Measurements from ENCODE around the gene ERO1B.

ERO1B gene

DNA sequence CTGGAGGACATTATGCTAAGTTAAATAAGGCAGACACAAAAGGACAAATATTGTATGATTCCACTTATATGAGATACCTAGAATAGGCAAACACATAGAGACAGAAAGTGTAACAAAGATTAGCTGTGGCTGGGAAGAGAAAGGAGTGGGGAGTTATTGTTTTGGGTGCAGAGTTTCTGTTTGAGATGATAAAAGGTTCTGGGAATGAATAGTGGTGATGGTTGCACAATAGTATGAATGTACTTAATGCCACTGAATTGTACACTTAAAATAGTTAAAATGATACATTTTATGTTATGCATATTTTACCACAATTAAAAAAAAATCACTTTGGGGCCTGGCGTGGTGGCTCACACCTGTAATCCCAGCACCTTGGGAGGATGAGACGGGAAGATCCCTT lies 21.2 kb upstream of the ERO1B start:
- no peaks in the 10 kb centered on the region for H3K9me2 ChIP-seq (ENCODE audit: low read depth, low read length)
- H3F3A ChIP-seq (ENCODE audit: insufficient read depth, low read length) = no peaks in the 10 kb centered on the region
- H3K27ac ChIP-seq (ENCODE audit: low read depth, low read length, poor library complexity, severe bottlenecking) = no peak overlapping the region
- TF ChIP-seq EZH2 (IDR thresholded peaks at IDR 0.05; ENCODE audit: borderline replicate concordance, low read length) = no peak
- TF ChIP-seq, protein P1, sequence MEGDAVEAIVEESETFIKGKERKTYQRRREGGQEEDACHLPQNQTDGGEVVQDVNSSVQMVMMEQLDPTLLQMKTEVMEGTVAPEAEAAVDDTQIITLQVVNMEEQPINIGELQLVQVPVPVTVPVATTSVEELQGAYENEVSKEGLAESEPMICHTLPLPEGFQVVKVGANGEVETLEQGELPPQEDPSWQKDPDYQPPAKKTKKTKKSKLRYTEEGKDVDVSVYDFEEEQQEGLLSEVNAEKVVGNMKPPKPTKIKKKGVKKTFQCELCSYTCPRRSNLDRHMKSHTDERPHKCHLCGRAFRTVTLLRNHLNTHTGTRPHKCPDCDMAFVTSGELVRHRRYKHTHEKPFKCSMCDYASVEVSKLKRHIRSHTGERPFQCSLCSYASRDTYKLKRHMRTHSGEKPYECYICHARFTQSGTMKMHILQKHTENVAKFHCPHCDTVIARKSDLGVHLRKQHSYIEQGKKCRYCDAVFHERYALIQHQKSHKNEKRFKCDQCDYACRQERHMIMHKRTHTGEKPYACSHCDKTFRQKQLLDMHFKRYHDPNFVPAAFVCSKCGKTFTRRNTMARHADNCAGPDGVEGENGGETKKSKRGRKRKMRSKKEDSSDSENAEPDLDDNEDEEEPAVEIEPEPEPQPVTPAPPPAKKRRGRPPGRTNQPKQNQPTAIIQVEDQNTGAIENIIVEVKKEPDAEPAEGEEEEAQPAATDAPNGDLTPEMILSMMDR (IDR thresholded peaks at IDR 0.05; ENCODE audit: low read length) = no peak
- no peaks in the 10 kb centered on the region for H3K79me2 ChIP-seq (ENCODE audit: insufficient read depth, low read length)
- no peak overlapping the region for H3K4me2 ChIP-seq (ENCODE audit: low read length)
- no peak overlapping the region for H3K4me3 ChIP-seq (ENCODE audit: low read depth, low read length, poor library complexity, severe bottlenecking)
- no peaks in the 10 kb centered on the region for H3K4me1 ChIP-seq (ENCODE audit: insufficient read depth, low read length, severe bottlenecking)
- no peaks in the 10 kb centered on the region for H3K27me3 ChIP-seq (ENCODE audit: insufficient read depth, low read length)
- H3K9me3 ChIP-seq (ENCODE audit: low read length) = no peaks in the 10 kb centered on the region
- no peak overlapping the region for H3K9ac ChIP-seq (ENCODE audit: low read length)
- no peak overlapping the region for H2AFZ ChIP-seq (ENCODE audit: low read length)
- no peaks in the 10 kb centered on the region for H4K20me1 ChIP-seq (ENCODE audit: insufficient read depth, low read length)
- no peaks in the 10 kb centered on the region for H3K36me3 ChIP-seq (ENCODE audit: insufficient read depth, low read length)

DNA sequence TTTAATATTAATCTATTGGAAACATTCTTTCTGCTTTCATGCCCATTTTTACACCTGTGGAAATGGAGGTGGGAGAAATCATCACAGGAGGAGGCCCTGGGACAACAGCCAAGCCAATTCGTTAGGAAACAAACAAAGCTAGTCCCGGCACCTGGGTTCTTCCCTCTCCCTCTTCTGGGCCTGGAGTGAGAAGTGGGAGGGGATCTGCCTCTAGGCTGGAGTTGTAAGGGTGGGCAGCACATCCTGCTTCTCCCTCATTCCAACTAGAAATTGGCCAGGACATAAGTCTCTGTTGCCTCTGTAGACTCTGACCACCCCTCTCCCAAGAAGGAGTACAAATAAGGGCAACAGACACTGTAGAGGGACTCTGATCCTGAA lies 20.2 kb upstream of the ERO1B start:
- Histone ChIP-seq H3K79me2 (ENCODE audit: insufficient read depth, low read length) (no peaks in the 10 kb centered on the region), H3K27me3 (ENCODE audit: insufficient read depth, low read length) (no peaks in the 10 kb centered on the region), H3K9me3 (ENCODE audit: low read length) (no peaks in the 10 kb centered on the region), H3K4me3 (ENCODE audit: low read depth, low read length, poor library complexity, severe bottlenecking) (no peak overlapping the region), H3F3A (ENCODE audit: insufficient read depth, low read length) (no peaks in the 10 kb centered on the region), H3K9ac (ENCODE audit: low read length) (no peak overlapping the region), H4K20me1 (ENCODE audit: insufficient read depth, low read length) (no peaks in the 10 kb centered on the region), H3K9me2 (ENCODE audit: low read depth, low read length) (no peaks in the 10 kb centered on the region), H2AFZ (ENCODE audit: low read length) (no peak overlapping the region), H3K4me2 (ENCODE audit: low read length) (no peak overlapping the region), H3K27ac (ENCODE audit: low read depth, low read length, poor library complexity, severe bottlenecking) (no peak overlapping the region), H3K4me1 (ENCODE audit: insufficient read depth, low read length, severe bottlenecking) (no peaks in the 10 kb centered on the region), H3K36me3 (ENCODE audit: insufficient read depth, low read length) (no peaks in the 10 kb centered on the region)
- TF ChIP-seq EZH2 (IDR thresholded peaks at IDR 0.05; ENCODE audit: borderline replicate concordance, low read length) = no peak
- TF ChIP-seq, protein P1 (IDR thresholded peaks at IDR 0.05; ENCODE audit: low read length) = no peak

DNA sequence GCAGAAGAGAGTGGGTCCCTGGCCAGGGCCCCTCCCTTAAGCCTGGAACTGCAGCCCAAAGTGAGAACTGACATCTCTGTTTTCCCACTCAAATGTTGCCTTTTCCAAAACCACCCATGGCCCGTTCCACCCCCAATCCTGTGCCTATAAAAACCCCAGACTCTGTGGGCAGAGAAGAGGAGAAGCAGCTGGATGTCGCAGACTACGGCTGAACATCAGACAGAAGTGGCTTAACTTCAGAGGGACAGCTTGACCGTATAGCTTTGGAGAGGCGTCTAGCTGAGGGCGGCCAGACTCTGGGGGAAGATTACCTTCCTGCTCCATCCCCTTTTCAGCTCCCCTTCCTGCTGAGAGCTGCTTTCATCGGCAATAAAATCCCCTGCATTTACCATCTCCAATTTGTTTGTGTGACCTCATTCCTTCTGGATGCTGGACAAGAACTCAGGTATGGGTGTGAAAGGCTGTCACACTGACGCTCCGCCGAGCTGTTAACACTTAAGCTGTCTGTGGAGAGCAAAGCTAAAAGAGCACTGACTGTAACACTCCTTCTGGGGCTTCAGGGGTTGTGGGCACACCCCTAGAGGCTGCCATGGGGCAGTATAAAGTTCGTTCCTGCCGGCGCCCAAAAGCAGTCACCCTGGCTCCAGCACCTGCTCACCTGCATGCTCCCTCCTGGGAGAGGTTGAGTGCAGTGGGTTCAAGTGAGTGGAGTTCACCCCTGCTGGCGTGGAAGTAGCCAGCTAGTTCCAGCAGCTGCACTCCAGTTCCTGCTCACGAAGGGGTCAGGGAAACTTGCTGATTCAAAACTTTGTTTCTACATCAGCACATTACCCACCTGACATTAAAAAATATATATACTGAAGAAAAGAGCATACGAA lies 19.6 kb upstream of the ERO1B start:
- Histone ChIP-seq H3K9me3 (ENCODE audit: low read length) (no peaks in the 10 kb centered on the region), H3K36me3 (ENCODE audit: insufficient read depth, low read length) (no peaks in the 10 kb centered on the region), H3K9me2 (ENCODE audit: low read depth, low read length) (no peaks in the 10 kb centered on the region), H3K9ac (ENCODE audit: low read length) (no peak overlapping the region), H3K27ac (ENCODE audit: low read depth, low read length, poor library complexity, severe bottlenecking) (no peak overlapping the region), H3F3A (ENCODE audit: insufficient read depth, low read length) (no peaks in the 10 kb centered on the region), H3K4me3 (ENCODE audit: low read depth, low read length, poor library complexity, severe bottlenecking) (no peak overlapping the region), H3K79me2 (ENCODE audit: insufficient read depth, low read length) (no peaks in the 10 kb centered on the region), H3K27me3 (ENCODE audit: insufficient read depth, low read length) (no peaks in the 10 kb centered on the region), H3K4me2 (ENCODE audit: low read length) (no peak overlapping the region), H2AFZ (ENCODE audit: low read length) (no peak overlapping the region), H3K4me1 (ENCODE audit: insufficient read depth, low read length, severe bottlenecking) (no peaks in the 10 kb centered on the region), H4K20me1 (ENCODE audit: insufficient read depth, low read length) (no peaks in the 10 kb centered on the region)
- TF ChIP-seq, protein P1 (IDR thresholded peaks at IDR 0.05; ENCODE audit: low read length) = no peak
- TF ChIP-seq EZH2 (IDR thresholded peaks at IDR 0.05; ENCODE audit: borderline replicate concordance, low read length) = no peak

Measured in OCI-LY1 (cell line).